Rectal smooth muscle tissue (tissue), 1 donor: ENCODE measurements around the gene PKHD1.

Source experiments
- H3K27ac ChIP-seq: one replicate; pipeline ENCODE4 v1.7.0; 2013; ENCODE audit warnings: low read depth, low read length, inconsistent platforms
- H3K27me3 ChIP-seq: one replicate; pipeline ENCODE4 v1.7.0; 2013; ENCODE audit warnings: low read length; ENCODE audit not compliant: control insufficient read depth, insufficient read depth
- H3K36me3 ChIP-seq: one replicate; pipeline ENCODE4 v1.7.0; 2013; ENCODE audit warnings: low read length; ENCODE audit not compliant: control insufficient read depth, insufficient read depth
- H3K4me1 ChIP-seq: one replicate; pipeline ENCODE4 v1.7.0; 2013; ENCODE audit warnings: low read length; ENCODE audit not compliant: control insufficient read depth, insufficient read depth
- H3K4me3 ChIP-seq: one replicate; pipeline ENCODE4 v1.7.0; 2013; ENCODE audit warnings: low read length
- H3K9ac ChIP-seq: one replicate; pipeline ENCODE4 v1.7.0; 2013; ENCODE audit warnings: low read length

Gene PKHD1

GRCh38 chr6:51620971-51621370 is 466.4 kb downstream of the PKHD1 start:
- H3K27me3 ChIP-seq: no peaks in the 10 kb centered on the region
- no peaks in the 10 kb centered on the region for H3K4me1 ChIP-seq
- no peak overlapping the region for H3K9ac ChIP-seq
- H3K27ac ChIP-seq: no peak overlapping the region
- H3K4me3 ChIP-seq: no peak overlapping the region
- H3K36me3 ChIP-seq: no peaks in the 10 kb centered on the region

- H3K9ac ChIP-seq: no peak overlapping the region
- no peaks in the 10 kb centered on the region for H3K4me1 ChIP-seq
- no peaks in the 10 kb centered on the region for H3K27me3 ChIP-seq
- H3K4me3 ChIP-seq: no peak overlapping the region
- H3K36me3 ChIP-seq: no peaks in the 10 kb centered on the region
- H3K27ac ChIP-seq: no peak overlapping the region
Observed at GRCh38 chr6:51619042-51619799, 468.2 kb downstream of the PKHD1 start.

GRCh38 chr6:51618563-51618962 is 468.9 kb downstream of the PKHD1 start:
- no peak overlapping the region for H3K27ac ChIP-seq
- no peaks in the 10 kb centered on the region for H3K36me3 ChIP-seq
- no peak overlapping the region for H3K9ac ChIP-seq
- no peak overlapping the region for H3K4me3 ChIP-seq
- no peaks in the 10 kb centered on the region for H3K4me1 ChIP-seq
- H3K27me3 ChIP-seq: no peaks in the 10 kb centered on the region

- no peaks in the 10 kb centered on the region for H3K27me3 ChIP-seq
- no peaks in the 10 kb centered on the region for H3K4me1 ChIP-seq
- no peaks in the 10 kb centered on the region for H3K36me3 ChIP-seq
- H3K27ac ChIP-seq: no peak overlapping the region
- no peak overlapping the region for H3K4me3 ChIP-seq
- H3K9ac ChIP-seq: no peak overlapping the region
Observed at GRCh38 chr6:51617751-51618150, 469.7 kb downstream of the PKHD1 start.

- no peak overlapping the region for H3K4me3 ChIP-seq
- H3K4me1 ChIP-seq: no peaks in the 10 kb centered on the region
- no peak overlapping the region for H3K27ac ChIP-seq
- H3K36me3 ChIP-seq: no peaks in the 10 kb centered on the region
- H3K9ac ChIP-seq: no peak overlapping the region
- no peaks in the 10 kb centered on the region for H3K27me3 ChIP-seq
Observed at GRCh38 chr6:51616243-51616642, 471.2 kb downstream of the PKHD1 start.

GRCh38 chr6:51614725-51615124 is 472.7 kb downstream of the PKHD1 start:
- H3K27me3 ChIP-seq: no peaks in the 10 kb centered on the region
- H3K4me3 ChIP-seq: no peak overlapping the region
- no peaks in the 10 kb centered on the region for H3K4me1 ChIP-seq
- no peak overlapping the region for H3K9ac ChIP-seq
- no peaks in the 10 kb centered on the region for H3K36me3 ChIP-seq
- H3K27ac ChIP-seq: no peak overlapping the region

GRCh38 chr6:51613558-51613957 is 473.9 kb downstream of the PKHD1 start:
- Histone ChIP-seq H3K36me3 (no peaks in the 10 kb centered on the region), H3K27ac (no peak overlapping the region), H3K4me3 (no peak overlapping the region), H3K9ac (no peak overlapping the region), H3K27me3 (no peaks in the 10 kb centered on the region), H3K4me1 (no peaks in the 10 kb centered on the region)

- no peaks in the 10 kb centered on the region for H3K27me3 ChIP-seq
- no peak overlapping the region for H3K27ac ChIP-seq
- no peaks in the 10 kb centered on the region for H3K4me1 ChIP-seq
- no peaks in the 10 kb centered on the region for H3K36me3 ChIP-seq
- H3K4me3 ChIP-seq: no peak overlapping the region
- H3K9ac ChIP-seq: no peak overlapping the region
Observed at GRCh38 chr6:51608932-51609331, 478.5 kb downstream of the PKHD1 start.

- H3K4me3 ChIP-seq: no peak overlapping the region
- no peaks in the 10 kb centered on the region for H3K27me3 ChIP-seq
- no peaks in the 10 kb centered on the region for H3K4me1 ChIP-seq
- no peaks in the 10 kb centered on the region for H3K36me3 ChIP-seq
- no peak overlapping the region for H3K27ac ChIP-seq
- no peak overlapping the region for H3K9ac ChIP-seq
Observed at GRCh38 chr6:51608383-51608782, 479.0 kb downstream of the PKHD1 start.

- Histone ChIP-seq H3K36me3 (no peaks in the 10 kb centered on the region), H3K27ac (no peak overlapping the region), H3K4me1 (no peaks in the 10 kb centered on the region), H3K9ac (no peak overlapping the region), H3K27me3 (no peaks in the 10 kb centered on the region), H3K4me3 (no peak overlapping the region)
Observed at GRCh38 chr6:51600514-51600913, 486.9 kb downstream of the PKHD1 start.

GRCh38 chr6:51598171-51598570 is 489.2 kb downstream of the PKHD1 start:
- Histone ChIP-seq H3K9ac (no peak overlapping the region), H3K4me1 (no peaks in the 10 kb centered on the region), H3K4me3 (no peak overlapping the region), H3K36me3 (no peaks in the 10 kb centered on the region), H3K27me3 (no peaks in the 10 kb centered on the region), H3K27ac (no peak overlapping the region)

GRCh38 chr6:51594981-51595380 is 492.4 kb downstream of the PKHD1 start:
- H3K36me3 ChIP-seq: no peaks in the 10 kb centered on the region
- H3K4me3 ChIP-seq: no peak overlapping the region
- no peaks in the 10 kb centered on the region for H3K27me3 ChIP-seq
- H3K9ac ChIP-seq: no peak overlapping the region
- H3K4me1 ChIP-seq: no peaks in the 10 kb centered on the region
- no peak overlapping the region for H3K27ac ChIP-seq

GRCh38 chr6:51585264-51585663 is 502.1 kb downstream of the PKHD1 start:
- H3K27ac ChIP-seq: no peak overlapping the region
- no peaks in the 10 kb centered on the region for H3K27me3 ChIP-seq
- H3K36me3 ChIP-seq: no peaks in the 10 kb centered on the region
- H3K4me1 ChIP-seq: no peaks in the 10 kb centered on the region
- H3K9ac ChIP-seq: no peak overlapping the region
- no peak overlapping the region for H3K4me3 ChIP-seq
